H9 (cell line): ENCODE measurements around the gene CHPT1. TPM values are rescaled to one million over a fixed set of nuclear protein-coding genes. Genes with fewer than 3 reads are reported as not detected.

Experiments used
- DNase-seq: peaks from one replicate; pipeline ENCODE4 v3.0.0-alpha.2; 2017
- H2AFZ ChIP-seq: one replicate; pipeline ENCODE4 v1.6.1; 2013; ENCODE audit warnings: mild to moderate bottlenecking, low read length, control low read depth, moderate library complexity
- H2AK5ac ChIP-seq: 2 replicates; pipeline ENCODE4 v1.6.1; 2013; ENCODE audit warnings: low read length, control low read depth, mixed read lengths; ENCODE audit not compliant: insufficient read length
- H2BK120ac ChIP-seq: one replicate; pipeline ENCODE4 v1.6.1; 2013; ENCODE audit warnings: low read depth, mild to moderate bottlenecking, low read length, control low read depth, inconsistent platforms; ENCODE audit not compliant: poor library complexity, severe bottlenecking
- H2BK12ac ChIP-seq: 2 replicates; pipeline ENCODE4 v1.6.1; 2013; ENCODE audit warnings: low read length, control low read depth, mixed read lengths, low read depth; ENCODE audit not compliant: insufficient read length
- H2BK15ac ChIP-seq: 2 replicates; pipeline ENCODE4 v1.6.1; 2013; ENCODE audit warnings: low read depth, low read length, control low read depth
- H2BK20ac ChIP-seq: one replicate; pipeline ENCODE4 v1.6.1; 2013; ENCODE audit warnings: low read depth, mild to moderate bottlenecking, low read length, control low read depth, inconsistent platforms; ENCODE audit not compliant: poor library complexity, severe bottlenecking
- H2BK5ac ChIP-seq: 2 replicates; pipeline ENCODE4 v1.6.1; 2013; ENCODE audit warnings: low read length, control low read depth, mixed read lengths; ENCODE audit not compliant: insufficient read length
- H3K14ac ChIP-seq: 2 replicates; pipeline ENCODE4 v1.6.1; 2013; ENCODE audit warnings: low read length, control low read depth; ENCODE audit not compliant: insufficient read depth
- H3K18ac ChIP-seq: 2 replicates; pipeline ENCODE4 v1.6.1; 2013; ENCODE audit warnings: low read depth, mild to moderate bottlenecking, mixed read lengths, low read length, control low read depth; ENCODE audit not compliant: insufficient read length
- H3K23ac ChIP-seq: 2 replicates; pipeline ENCODE4 v1.6.1; 2013; ENCODE audit warnings: low read length, control low read depth, mixed read lengths, low read depth; ENCODE audit not compliant: insufficient read length
- H3K23me2 ChIP-seq: 2 replicates; pipeline ENCODE4 v1.6.1; 2013; ENCODE audit warnings: low read depth, mild to moderate bottlenecking, mixed read lengths, low read length, control low read depth; ENCODE audit not compliant: insufficient read length, poor library complexity, severe bottlenecking
- H3K27ac ChIP-seq: 2 replicates; pipeline ENCODE4 v1.5.1; 2013; ENCODE audit warnings: low read length, control low read depth, mixed read lengths, low read depth; ENCODE audit not compliant: insufficient read length
- H3K27me3 ChIP-seq: 2 replicates; pipeline ENCODE4 v1.6.1; 2013; ENCODE audit warnings: low read length, control low read depth, inconsistent platforms; ENCODE audit not compliant: insufficient read depth
- H3K4ac ChIP-seq: 2 replicates; pipeline ENCODE4 v1.6.1; 2013; ENCODE audit warnings: low read depth, mild to moderate bottlenecking, control low read depth, inconsistent platforms, low read length, moderate library complexity
- H3K4me1 ChIP-seq: 2 replicates; pipeline ENCODE4 v1.6.1; 2013; ENCODE audit warnings: low read length, control low read depth, inconsistent platforms; ENCODE audit not compliant: insufficient read depth
- H3K4me2 ChIP-seq: 2 replicates; pipeline ENCODE4 v1.6.1; 2013; ENCODE audit warnings: low read length, control low read depth, mixed read lengths; ENCODE audit not compliant: insufficient read length, insufficient read depth
- H3K56ac ChIP-seq: 2 replicates; pipeline ENCODE4 v1.6.1; 2013; ENCODE audit warnings: low read depth, mild to moderate bottlenecking, mixed read lengths, low read length, control low read depth; ENCODE audit not compliant: insufficient read length
- H3K79me1 ChIP-seq: 2 replicates; pipeline ENCODE4 v1.6.1; 2013; ENCODE audit warnings: low read depth, mild to moderate bottlenecking, moderate library complexity, low read length, control low read depth, inconsistent platforms; ENCODE audit not compliant: insufficient read depth, poor library complexity, severe bottlenecking
- H3K79me2 ChIP-seq: 2 replicates; pipeline ENCODE4 v1.6.1; 2013; ENCODE audit warnings: low read length, control low read depth, inconsistent platforms; ENCODE audit not compliant: insufficient read depth
- H3K9ac ChIP-seq: 2 replicates; pipeline ENCODE4 v1.6.1; 2013; ENCODE audit warnings: low read length, control low read depth, mixed read lengths; ENCODE audit not compliant: insufficient read length; ENCODE audit errors: extremely low read depth
- H3K9me3 ChIP-seq: one replicate; pipeline ENCODE4 v1.6.1; 2013; ENCODE audit warnings: low read depth, low read length, inconsistent platforms; ENCODE audit not compliant: control insufficient read depth
- H3T11ph ChIP-seq: one replicate; pipeline ENCODE4 v1.6.1; 2013; ENCODE audit warnings: mild to moderate bottlenecking, low read length, control low read depth, inconsistent platforms
- H4K20me1 ChIP-seq: one replicate; pipeline ENCODE4 v1.6.1; 2013; ENCODE audit not compliant: control insufficient read depth, insufficient read length, insufficient read depth
- H4K5ac ChIP-seq: 2 replicates; pipeline ENCODE4 v1.6.1; 2013; ENCODE audit warnings: low read depth, mild to moderate bottlenecking, mixed read lengths, low read length, control low read depth; ENCODE audit not compliant: insufficient read length
- H4K8ac ChIP-seq: replicated peaks from 2 replicates; pipeline ENCODE4 v1.6.1; 2013; ENCODE audit warnings: low read length, control low read depth, mixed read lengths, low read depth; ENCODE audit not compliant: insufficient read length
- H4K91ac ChIP-seq: 2 replicates; pipeline ENCODE4 v1.6.1; 2013; ENCODE audit warnings: low read depth, mild to moderate bottlenecking, moderate library complexity, mixed read lengths, low read length, control low read depth; ENCODE audit not compliant: insufficient read length
- H3K27ac Mint-ChIP-seq, 3 experiments: 2 replicates in 2 of 3; 3 replicates in 1 of 3; pipeline ENCODE4 v1.8.0; 2020 to 2021; ENCODE audit warnings: mixed read lengths in 3 of 3, mild to moderate bottlenecking in 1 of 3, moderate library complexity in 1 of 3
- H3K27me3 Mint-ChIP-seq: 2 replicates; pipeline ENCODE4 v1.8.0; 2021; ENCODE audit warnings: low read depth, mild to moderate bottlenecking, moderate library complexity, mixed read lengths
- H3K36me3 Mint-ChIP-seq, 3 experiments: 2 replicates in 2 of 3; 3 replicates in 1 of 3; pipeline ENCODE4 v1.8.0; 2020 to 2021; ENCODE audit warnings: low read depth in 3 of 3, mixed read lengths in 3 of 3; ENCODE audit not compliant: insufficient read depth in 1 of 3
- H3K4me1 Mint-ChIP-seq, 2 experiments: 2 replicates each; pipeline ENCODE4 v1.8.0; 2020; ENCODE audit warnings: mixed read lengths in 2 of 2
- H3K4me3 Mint-ChIP-seq, 2 experiments: 2 replicates in 1 of 2; 3 replicates in 1 of 2; pipeline ENCODE4 v1.8.0; 2020 to 2021; ENCODE audit warnings: mild to moderate bottlenecking in 2 of 2, mixed read lengths in 2 of 2, moderate library complexity in 1 of 2
- H3K9me3 Mint-ChIP-seq, 2 experiments: 2 replicates in 1 of 2; 3 replicates in 1 of 2; pipeline ENCODE4 v1.8.0; 2020; ENCODE audit warnings: mild to moderate bottlenecking in 2 of 2, mixed read lengths in 2 of 2, moderate library complexity in 1 of 2
- CTCF ChIP-seq: fragments of 200-600 bp; sonication (generic); conservative IDR thresholded peaks from 3 replicates; pipeline ENCODE4 v1.8.0; 2021; ENCODE audit warnings: antibody characterized with exemption, mild to moderate bottlenecking
- WGBS: extraction: QIAGEN DNeasy Blood & Tissue Kit; methylation state at CpG from one replicate; pipeline ENCODE4 v1.1.7; 2013; ENCODE audit warnings: missing lambda C conversion rate, low lambda C conversion rate, mixed read lengths; ENCODE audit not compliant: insufficient read length; ENCODE audit errors: extremely low coverage; 5-methylcytosine and 5-hydroxymethylcytosine counted together
- total RNA-seq: library from RNA; stranded (reverse); gene quantifications from 2 replicates; pipeline ENCODE4 v1.2.1, GENCODE V29; 2021

Gene CHPT1
- total RNA-seq, 1 experiment from 2014 or later: 17.1 TPM

GRCh38 chr12:101772012-101772775 is 74.8 kb downstream of the CHPT1 start:
- Histone ChIP-seq H2BK20ac (no peak overlapping the region), H2AK5ac (no peak overlapping the region), H3K23me2 (no peaks in the 10 kb centered on the region), H3K27me3 (no peaks in the 10 kb centered on the region), H4K5ac (no peak overlapping the region), H3T11ph (no peak overlapping the region), H3K4ac (no peak overlapping the region), H4K8ac (no peak overlapping the region), H3K23ac (no peak overlapping the region), H3K79me1 (no peaks in the 10 kb centered on the region), H4K20me1 (no peaks in the 10 kb centered on the region), H2BK15ac (no peak overlapping the region), H4K91ac (no peak overlapping the region), H3K9ac (no peak overlapping the region), H3K18ac (no peak overlapping the region), H2BK120ac (no peak overlapping the region), H3K14ac (no peak overlapping the region), H2BK5ac (no peak overlapping the region), H2AFZ (no peak overlapping the region), H2BK12ac (no peak overlapping the region), H3K9me3 (no peaks in the 10 kb centered on the region), H3K79me2 (no peaks in the 10 kb centered on the region), H3K27ac (no peak overlapping the region), H3K56ac (no peak overlapping the region), H3K4me2 (no peak overlapping the region), H3K4me1 (no peaks in the 10 kb centered on the region)
- no peaks in the 10 kb centered on the region for H3K27me3 Mint-ChIP-seq
- WGBS: no CpG with 5 or more reads among the region's 5 CpGs
- H3K9me3 Mint-ChIP-seq: no peaks in the 10 kb centered on the region
- TF ChIP-seq CTCF: no peak
- no peaks in the 10 kb centered on the region for H3K4me1 Mint-ChIP-seq
- H3K36me3 Mint-ChIP-seq: peaks cover 8 to 48% (median 40%) of the 10 kb centered on the region in 3 experiments; a peak in 6 of 7 replicates
- H3K4me3 Mint-ChIP-seq: no peak overlapping the region
- DNase-seq: no peak
- H3K27ac Mint-ChIP-seq: no peak overlapping the region
